Activated CD4-positive, CD25-positive, alpha-beta regulatory T cell treated with anti-CD3 and anti-CD28 coated beads, Interleukin-2, amount 50 U/mL, for 16 hours (primary cell): ENCODE results near the gene LMTK2.

ENCODE experiments used
- DNase-seq: peaks from one replicate; pipeline ENCODE4 v3.0.0-alpha.2; 2020; ENCODE audit warnings: low read depth, low spot score

Gene LMTK2

DNA sequence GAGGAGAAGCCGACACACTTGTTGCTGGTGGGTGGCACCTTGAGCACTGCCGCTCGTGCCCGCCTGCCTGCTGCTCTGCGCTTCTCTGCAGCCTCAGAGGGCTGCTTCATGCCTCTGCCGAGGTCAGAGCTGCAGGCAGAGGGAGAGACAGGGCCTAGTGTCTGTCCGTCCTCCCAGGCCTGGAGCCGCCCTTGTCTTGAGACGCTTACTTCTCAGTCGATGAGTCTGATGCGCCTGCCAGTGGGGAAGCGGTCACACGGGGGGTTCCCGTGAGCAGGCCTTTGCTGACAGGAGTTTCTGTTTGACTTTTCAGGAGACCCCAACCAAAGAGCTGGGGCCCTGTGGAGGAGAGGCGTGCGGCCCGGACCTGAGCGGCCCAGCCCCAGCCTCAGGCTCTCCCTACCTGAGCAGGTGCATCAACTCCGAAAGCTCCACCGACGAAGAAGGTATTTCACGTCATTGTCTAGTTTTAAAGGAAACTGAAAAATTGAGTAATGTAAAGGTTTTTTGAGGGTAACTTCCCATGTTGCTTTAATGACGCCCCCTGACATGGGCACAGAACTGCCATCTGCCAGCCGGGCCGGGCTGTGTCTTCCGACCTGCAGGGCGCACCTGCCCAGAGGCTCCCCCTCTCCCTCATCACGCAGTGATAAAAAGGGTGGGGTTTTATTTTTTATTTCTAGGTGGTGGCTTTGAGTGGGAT is 96.8 kb downstream of the LMTK2 start:
- no peak for DNase-seq

- no peak for DNase-seq
Measured at GRCh38 chr7:98203964-98204605, 97.4 kb downstream of the LMTK2 start.

DNA sequence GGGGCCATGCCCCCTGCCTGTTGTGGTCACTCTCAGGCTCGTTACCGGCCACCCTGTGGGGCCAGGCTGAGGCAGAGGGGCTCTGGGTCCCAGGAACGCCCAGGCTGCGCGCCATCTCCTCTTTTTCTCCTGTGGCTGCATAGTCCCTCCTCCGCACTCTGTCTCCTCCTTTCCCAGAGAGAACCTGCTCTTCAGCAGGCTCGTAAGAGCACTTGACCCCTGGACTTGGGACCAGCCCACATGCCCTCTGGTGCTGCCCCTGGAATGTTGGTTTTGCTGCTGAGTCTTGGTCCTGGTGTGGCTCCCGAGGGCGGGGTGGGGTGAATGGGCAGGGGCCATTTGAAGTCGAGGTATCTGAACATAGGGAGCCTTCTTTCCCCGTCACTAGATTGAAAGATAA is 98.0 kb downstream of the LMTK2 start:
- no peak for DNase-seq

DNA sequence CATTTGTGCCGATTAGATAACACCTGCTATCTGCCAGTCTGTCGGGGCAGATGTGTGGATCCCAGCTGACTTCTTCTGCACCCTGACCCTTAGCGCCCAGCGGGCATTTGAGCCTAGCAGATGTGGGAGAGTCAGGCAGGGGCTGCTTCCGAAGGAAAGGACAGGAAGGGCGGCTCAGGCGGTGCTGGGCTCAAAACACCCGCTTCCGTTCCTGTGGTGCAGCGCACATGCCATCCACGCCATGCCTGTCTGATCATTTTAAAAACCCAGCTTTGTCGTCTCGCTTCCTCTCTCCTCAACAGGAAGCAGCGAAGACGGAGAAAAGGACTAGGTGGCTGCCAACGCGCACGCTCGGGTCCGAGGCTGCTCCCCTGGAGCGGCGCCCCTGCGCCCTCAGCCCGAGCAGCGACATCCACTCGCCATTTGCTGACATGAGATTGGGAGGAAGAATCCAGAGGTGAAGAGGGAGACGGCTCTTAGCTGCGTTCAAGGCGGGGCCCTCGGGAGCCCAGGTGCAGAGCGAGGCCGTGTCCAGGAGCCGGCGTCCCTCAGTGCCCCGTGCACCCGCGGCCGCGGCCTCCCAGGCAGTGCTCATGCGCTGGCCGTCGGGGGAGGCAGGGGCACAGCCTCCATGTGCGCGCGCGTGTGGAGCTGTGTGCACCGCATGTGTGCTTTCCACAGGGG is 98.6 kb downstream of the LMTK2 start:
- DNase-seq = no peak

- DNase-seq = no peak
Measured at GRCh38 chr7:98206451-98207330, 100.0 kb downstream of the LMTK2 start.

DNA sequence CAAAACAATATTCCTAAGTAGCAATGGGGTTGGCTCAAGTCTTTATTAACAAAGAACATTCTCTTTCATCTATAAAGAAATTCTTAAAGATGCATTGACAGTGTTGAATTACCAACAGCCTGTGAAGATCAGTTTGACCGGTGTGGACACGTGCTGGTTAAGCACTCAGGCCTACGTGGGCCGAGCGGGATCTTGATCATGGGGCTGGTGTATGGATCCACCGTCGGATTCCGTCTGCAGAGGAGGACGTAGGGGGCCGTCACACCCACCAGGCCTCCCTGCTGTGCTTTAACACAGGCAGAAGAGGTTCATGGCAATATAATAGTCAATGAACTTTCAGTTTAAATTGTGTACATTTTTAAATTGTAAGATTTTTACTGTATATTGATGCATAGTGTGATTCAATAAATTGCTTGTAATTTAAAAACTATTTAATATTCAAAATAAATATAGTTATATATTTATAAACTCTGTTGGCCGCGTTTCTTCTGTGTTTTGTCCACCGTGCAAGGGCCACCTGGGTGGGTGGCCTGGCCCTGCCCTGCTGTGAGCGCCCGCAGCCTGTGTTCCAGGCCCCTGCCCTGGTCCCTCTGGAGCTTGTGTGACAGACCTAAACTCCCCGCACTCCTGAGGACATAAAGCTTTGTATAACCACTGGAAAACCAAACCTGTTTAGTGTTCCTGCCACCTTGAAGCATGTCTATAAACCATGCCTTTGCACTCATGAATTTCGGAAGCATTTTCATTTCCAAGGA is 102.7 kb downstream of the LMTK2 start:
- no peak for DNase-seq

DNA sequence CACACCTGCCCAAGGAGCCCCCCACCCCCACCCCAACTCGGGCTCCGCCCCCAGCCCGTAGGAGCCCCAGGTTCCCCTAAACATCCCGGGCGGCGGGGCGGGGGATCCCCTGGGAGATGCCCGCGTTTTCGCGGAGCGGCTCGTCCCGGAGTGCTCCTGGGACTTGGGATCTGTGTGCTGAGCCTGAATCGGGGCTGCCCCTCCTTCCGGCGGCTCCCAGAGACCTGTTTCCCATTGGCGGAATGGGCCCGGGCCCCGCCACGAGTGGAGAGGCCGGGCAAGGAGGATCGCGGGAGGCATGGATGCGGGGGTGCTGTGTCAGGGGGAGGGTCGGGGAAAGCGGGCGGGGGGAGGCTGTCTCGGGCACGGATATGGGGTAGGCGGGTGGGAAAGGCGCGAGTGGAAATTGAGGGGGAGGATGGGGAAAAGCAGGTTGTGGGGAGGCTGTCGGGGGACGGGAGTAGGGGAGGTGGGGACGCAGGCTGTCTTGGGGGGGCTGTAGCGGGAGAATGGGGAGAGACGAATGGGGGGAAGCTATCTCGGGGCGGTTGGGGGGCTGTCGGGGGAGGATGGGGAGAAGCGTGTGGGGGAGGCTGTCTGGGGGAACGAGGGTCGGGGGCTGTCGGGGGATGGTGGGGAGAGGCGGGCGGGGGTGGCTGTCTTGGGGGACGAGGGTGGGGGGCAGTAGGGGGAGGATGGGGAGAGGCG is 104.0 kb downstream of the LMTK2 start:
- DNase-seq = no peak

GRCh38 chr7:98211221-98211675 is 104.6 kb downstream of the LMTK2 start, which contains the start of gene BHLHA15:
BHLHA15 (plus strand) TSS chr7:98211439; CDS start chr7:98212310, 871 bp downstream.
- no peak for DNase-seq

- no peak for DNase-seq
Measured at GRCh38 chr7:98211676-98212531, 105.2 kb downstream of the LMTK2 start.

DNA sequence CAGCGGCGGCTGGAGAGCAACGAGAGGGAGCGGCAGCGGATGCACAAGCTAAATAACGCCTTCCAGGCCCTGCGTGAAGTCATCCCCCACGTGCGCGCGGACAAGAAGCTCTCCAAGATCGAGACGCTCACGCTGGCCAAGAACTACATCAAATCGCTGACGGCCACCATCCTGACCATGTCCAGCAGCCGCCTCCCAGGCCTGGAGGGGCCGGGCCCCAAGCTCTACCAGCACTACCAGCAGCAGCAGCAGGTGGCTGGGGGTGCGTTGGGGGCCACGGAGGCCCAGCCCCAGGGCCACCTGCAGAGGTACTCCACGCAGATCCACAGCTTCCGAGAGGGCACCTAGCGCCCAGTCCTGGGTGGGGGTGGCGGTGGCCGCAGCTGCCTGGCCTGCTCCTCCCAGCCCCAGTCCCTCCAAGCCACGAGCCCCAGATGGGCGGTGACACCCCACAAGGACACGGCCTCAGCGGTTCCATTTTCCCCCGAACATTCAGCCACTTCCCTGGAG is 105.9 kb downstream of the LMTK2 start:
- no peak for DNase-seq

GRCh38 chr7:98213296-98213887 is 106.7 kb downstream of the LMTK2 start:
- DNase-seq = no peak

DNA sequence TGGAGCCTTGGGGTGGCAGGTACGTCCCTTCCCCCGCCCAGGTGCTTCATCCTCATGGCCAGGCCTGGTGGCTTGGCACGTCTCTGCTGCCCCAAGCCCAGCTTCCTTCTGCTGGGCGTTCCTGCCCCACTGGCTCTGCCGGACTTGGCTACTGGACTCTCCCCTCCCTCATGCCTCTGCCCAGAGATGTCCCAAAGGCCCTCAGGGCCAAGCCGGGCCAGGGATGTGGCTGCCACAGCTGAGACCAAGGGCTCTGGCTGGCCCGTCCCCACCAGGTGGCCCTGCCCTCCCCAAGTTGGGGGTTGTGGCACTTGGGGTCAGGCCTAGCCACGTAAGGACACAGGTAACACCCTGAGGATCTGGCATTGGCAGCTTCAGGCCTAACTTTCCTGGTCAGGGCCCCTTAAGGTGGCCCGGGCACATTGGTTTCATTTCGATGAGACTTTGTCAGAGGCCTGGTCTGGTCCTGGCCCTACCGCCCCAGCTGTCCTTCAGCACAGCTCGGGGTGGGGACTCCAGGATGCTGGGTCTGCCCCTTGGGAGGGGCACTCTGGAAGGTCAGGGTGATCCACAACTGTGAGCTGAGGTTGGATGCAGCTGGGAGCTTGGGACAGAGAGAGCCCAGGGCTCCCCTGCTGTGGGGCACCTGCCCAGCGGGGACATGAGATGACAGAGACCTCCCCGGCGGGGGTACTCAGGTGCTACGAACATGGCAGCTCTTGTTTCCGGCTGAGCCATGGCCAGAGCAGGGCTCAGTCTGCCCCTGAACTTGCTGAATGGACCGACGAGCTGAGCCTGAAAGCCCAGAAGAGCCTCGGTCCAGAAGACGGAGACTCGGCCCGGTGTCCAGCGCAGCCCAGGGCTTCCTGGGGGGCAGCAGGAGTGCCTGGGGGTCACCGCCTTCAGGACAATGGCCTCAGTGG is 107.5 kb downstream of the LMTK2 start:
- no peak for DNase-seq

DNA sequence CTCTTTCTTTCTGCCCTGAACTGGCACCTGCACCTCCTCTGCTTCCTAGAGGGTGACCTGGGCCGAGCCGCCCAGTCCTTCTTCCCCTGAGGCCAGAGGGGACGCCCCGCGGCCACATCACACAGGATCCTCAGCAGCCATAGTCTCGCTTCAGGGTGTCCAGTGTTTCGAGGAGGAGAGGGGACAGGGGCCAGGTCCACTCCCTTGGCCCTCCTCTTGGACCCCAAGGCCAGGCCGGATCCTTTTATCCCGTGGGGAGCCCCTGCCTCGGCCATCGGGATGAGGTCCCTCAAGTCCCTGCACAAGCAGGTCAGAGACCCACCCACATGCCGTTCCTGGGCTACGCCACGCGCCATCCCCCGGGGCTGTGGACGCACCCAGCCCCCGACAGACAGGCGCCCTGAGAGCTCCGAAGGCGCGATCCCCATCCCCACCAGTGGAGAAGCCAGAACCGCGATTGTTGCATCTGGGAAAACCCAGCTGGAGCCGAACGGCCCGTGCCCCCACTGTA is 108.2 kb downstream of the LMTK2 start:
- no peak for DNase-seq

GRCh38 chr7:98215561-98216495 is 109.2 kb downstream of the LMTK2 start:
- no peak for DNase-seq

DNA sequence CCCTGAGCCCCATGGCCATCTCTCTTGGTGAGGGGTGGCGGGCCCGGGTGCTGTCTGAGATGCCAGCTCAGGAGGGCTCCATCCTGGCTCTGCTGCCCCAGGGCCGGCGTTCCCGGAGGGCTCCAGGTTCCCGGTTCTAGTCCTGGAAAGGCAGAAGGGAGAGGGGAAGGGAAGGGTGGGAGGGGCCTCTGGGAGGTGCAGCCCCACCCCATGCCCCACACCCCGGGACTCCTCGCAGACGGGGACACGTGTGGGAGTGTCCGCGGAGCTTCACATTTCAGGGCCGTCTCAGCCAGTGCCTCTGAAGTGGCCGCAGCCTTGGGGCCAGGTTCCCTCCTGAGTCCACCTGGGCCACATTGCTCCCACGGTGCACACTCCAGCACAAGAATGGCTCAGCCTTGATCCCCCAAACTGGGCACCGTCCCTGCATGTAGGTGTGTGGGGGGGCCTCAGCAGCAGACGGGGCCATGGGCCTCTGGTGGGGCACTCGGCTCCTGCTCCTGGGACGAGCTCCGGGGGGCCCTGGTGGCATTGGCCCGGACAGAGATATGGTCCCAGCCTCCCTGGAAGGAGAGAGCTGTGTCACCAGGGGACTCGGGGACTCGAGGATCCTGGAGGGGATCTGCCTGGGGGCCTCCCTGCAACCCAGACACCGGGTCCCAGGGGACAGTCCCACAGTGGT is 110.4 kb downstream of the LMTK2 start:
- no peak for DNase-seq
